Left lung (tissue), 10 donors: ENCODE results near the gene DOK7. TPM values are rescaled to one million over a fixed set of nuclear protein-coding genes. Genes with fewer than 3 reads are reported as not detected.

Experiments
- ATAC-seq: fragments of 200-7000 bp; cut with Tn5 transposase; one replicate; pipeline ENCODE4 v1.9.1; 2020; ENCODE audit warnings: moderate library complexity
- DNase-seq, 4 donors: peaks; one replicate each; pipeline ENCODE4 v3.0.0-alpha.2; 2013 to 2020
- H3K27ac ChIP-seq, 2 donors: fragments of 200-600 bp; sonication (generic) in 1 of 2; one replicate each; pipeline versions ENCODE4 v1.5.0 to v1.8.0; 2020 to 2021
- H3K27me3 ChIP-seq, 2 donors: fragments of 200-600 bp; sonication (generic) in 1 of 2; one replicate each; pipeline versions ENCODE4 v1.5.0 to v1.8.0; 2020 to 2021
- H3K36me3 ChIP-seq, 2 donors: fragments of 200-600 bp; sonication (generic) in 1 of 2; one replicate each; pipeline versions ENCODE4 v1.5.0 to v1.8.0; 2020 to 2021
- H3K4me1 ChIP-seq, 2 donors: fragments of 200-600 bp; one replicate each; pipeline ENCODE4 v1.8.0; 2021
- H3K4me3 ChIP-seq, 2 donors: fragments of 200-600 bp; sonication (generic) in 1 of 2; one replicate each; pipeline versions ENCODE4 v1.5.0 to v1.8.0; 2020 to 2021; ENCODE audit warnings: mild to moderate bottlenecking in 1 of 2
- H3K9me3 ChIP-seq, 2 donors: fragments of 200-600 bp; sonication (generic) in 1 of 2; one replicate each; pipeline versions ENCODE4 v1.5.0 to v1.8.0; 2020 to 2021
- CTCF ChIP-seq, 2 donors: fragments of 200-600 bp; sonication (generic) in 1 of 2; IDR thresholded peaks; one replicate each; pipeline versions ENCODE4 v1.5.0 to v1.8.0; 2021; ENCODE audit warnings: antibody characterized with exemption in 2 of 2
- intact Hi-C, 2 donors: fragments of 100-400 bp; cut with DNase I; formaldehyde crosslinking; loops; one replicate each; pipeline versions ENCODE4 v1.11.2 to v1.14.2; 2022
- polyA plus RNA-seq, 6 donors: library from polyadenylated mRNA; unstranded; fragments of 120-200 nt; gene quantifications; one replicate each; pipeline ENCODE4 v1.2.1, GENCODE V29; 2013; ENCODE audit not compliant: insufficient read length in 6 of 6
- total RNA-seq, 2 donors: library from RNA; stranded (reverse); fragmentation: NEBNext Ultra II Directional; extraction: Animal tissue kit (Norgen Biotek cat#: 25700); gene quantifications; one replicate each; pipeline ENCODE4 v1.2.1, GENCODE V29; 2021
- donor health status: DM: no; HTN: yes; CAD: no.
- donor health status: DM: no; HTN: no; CAD: no.

The DOK7 gene
- total and polyA plus RNA-seq, 8 donors: 0.28 to 6.3 (median 1.2) TPM

GRCh38 chr4:3461515-3462291 is 1.4 kb upstream of the DOK7 start:
- H3K4me3 ChIP-seq: no peak overlapping the region
- H3K27me3 ChIP-seq: peaks cover 6 to 55% of the 10 kb centered on the region in 2 donors
- intact Hi-C loops: no loop called here
- no peaks in the 10 kb centered on the region for H3K36me3 ChIP-seq
- DNase-seq: peak in 2 of 4 donors; percentile 77 to 88
- peaks cover 3 to 4% of the 10 kb centered on the region in 2 donors for H3K4me1 ChIP-seq
- H3K9me3 ChIP-seq: peaks cover 0 to 2% of the 10 kb centered on the region in 2 donors
- H3K27ac ChIP-seq: no peak overlapping the region
- peak; percentile 89 for ATAC-seq
- no peak for TF ChIP-seq CTCF (IDR thresholded peaks at IDR 0.05)

- H3K4me1 ChIP-seq: peaks cover 3 to 4% of the 10 kb centered on the region in 2 donors
- no peak overlapping the region for H3K27ac ChIP-seq
- H3K9me3 ChIP-seq: no peaks in the 10 kb centered on the region
- DNase-seq (peak in 1 of 4 donors; percentile 73), ATAC-seq (no peak)
- intact Hi-C loops: no loop called here
- no peak overlapping the region for H3K4me3 ChIP-seq
- no peak for TF ChIP-seq CTCF (IDR thresholded peaks at IDR 0.05)
- H3K36me3 ChIP-seq: no peaks in the 10 kb centered on the region
- peaks cover 6 to 61% of the 10 kb centered on the region in 2 donors for H3K27me3 ChIP-seq
Measured at GRCh38 chr4:3462321-3462789, 751 bp upstream of the DOK7 start.

GRCh38 chr4:3463556-3464348 is 646 bp downstream of the DOK7 start:
- intact Hi-C loops: no loop called here
- Histone ChIP-seq H3K4me1 (peaks cover 3 to 4% of the 10 kb centered on the region in 2 donors), H3K4me3 (peak overlapping the region; percentile 32), H3K9me3 (no peaks in the 10 kb centered on the region), H3K27me3 (peaks cover 6 to 61% of the 10 kb centered on the region in 2 donors), H3K27ac (no peak overlapping the region), H3K36me3 (no peaks in the 10 kb centered on the region)
- DNase-seq (peak in 1 of 4 donors; percentile 79), ATAC-seq (no peak)
- TF ChIP-seq CTCF (IDR thresholded peaks at IDR 0.05): no peak

- no peak for ATAC-seq
- Histone ChIP-seq H3K4me3 (no peak overlapping the region), H3K4me1 (peaks cover 3 to 4% of the 10 kb centered on the region in 2 donors), H3K9me3 (no peaks in the 10 kb centered on the region), H3K36me3 (no peaks in the 10 kb centered on the region), H3K27me3 (peaks cover 6 to 61% of the 10 kb centered on the region in 2 donors), H3K27ac (no peak overlapping the region)
- TF ChIP-seq CTCF (IDR thresholded peaks at IDR 0.05): no peak
- DNase-seq: peak in 1 of 4 donors; percentile 79
- intact Hi-C loops: no loop called here
Measured at GRCh38 chr4:3464349-3464905, 1.3 kb downstream of the DOK7 start.
